OCI-LY7 (cell line): ENCODE results near the gene CSNK1A1L.

Experiments
- CTCF ChIP-seq: fragments of 200-600 bp; sonication (generic); conservative IDR thresholded peaks from 2 replicates; pipeline ENCODE4 v1.5.1; 2014; ENCODE audit warnings: mild to moderate bottlenecking, antibody characterized with exemption, low read length, moderate library complexity, mixed read lengths
- EZH2phosphoT487 ChIP-seq: fragments of 200-600 bp; sonication (generic); IDR thresholded peaks from 2 replicates; pipeline ENCODE4 v1.6.1; 2018; ENCODE audit warnings: low read depth, borderline replicate concordance, mild to moderate bottlenecking, mixed run types, antibody characterized with exemption, low read length, moderate library complexity, mixed read lengths

GRCh38 chr13:37094099-37094498, 11.4 kb downstream of the CSNK1A1L start:
- TF ChIP-seq CTCF (no peak), EZH2phosphoT487 (no peak)
